PC-9 (cell line): ENCODE data around the gene GABARAPL2.

ENCODE experiments used
- CTCF ChIP-seq: fragments of 200-600 bp; sonication (generic); conservative IDR thresholded peaks from 2 replicates; pipeline ENCODE4 v1.6.1; 2017; ENCODE audit warnings: mixed run types, antibody characterized with exemption, mild to moderate bottlenecking, moderate library complexity
- EZH2 ChIP-seq: fragments of 200-600 bp; sonication (generic); IDR thresholded peaks from 2 replicates; pipeline ENCODE4 v1.8.0; 2017; ENCODE audit warnings: antibody characterized with exemption, low read depth

DNA sequence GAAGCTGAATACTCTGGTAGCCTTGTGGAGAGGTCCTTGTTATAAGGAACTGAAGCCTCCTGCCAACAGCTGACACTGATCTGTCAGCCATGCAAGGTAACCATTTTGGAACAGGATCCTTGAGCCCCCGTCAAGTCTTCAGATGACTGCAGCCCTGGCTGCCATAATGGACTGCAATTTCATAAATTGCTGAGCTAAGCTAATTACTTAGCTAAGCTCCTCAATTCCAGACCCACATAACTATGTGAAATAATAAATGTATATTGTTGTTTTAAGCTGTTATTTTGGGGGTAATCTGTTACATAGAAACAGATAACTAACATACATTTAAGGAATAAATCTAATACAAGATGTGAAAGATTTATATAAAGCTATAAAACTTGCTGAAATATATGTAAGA is 40.3 kb downstream of the GABARAPL2 start:
- TF ChIP-seq CTCF, result no peak
- no peak for TF ChIP-seq EZH2
